HEK293T (cell line): ENCODE data around the gene BNC1.

ENCODE experiments used
- CTCF ChIA-PET: fragments of 350-600 bp; formaldehyde crosslinking; extraction: SDS; loops from one replicate; lab custom pipeline; 2021; ENCODE audit warnings: antibody characterized with exemption, inconsistent platforms; lab: Yijun Ruan, JAX
- POLR2A ChIA-PET: fragments of 350-600 bp; formaldehyde crosslinking; extraction: SDS; loops from one replicate; lab custom pipeline; 2020; ENCODE audit warnings: antibody characterized with exemption, inconsistent platforms; lab: Yijun Ruan, JAX
- DNase-seq: peaks from one replicate; pipeline ENCODE4 v3.0.0; 2012; ENCODE audit warnings: mixed read lengths; ENCODE audit errors: extremely low spot score
- ARNT ChIP-seq: fragments of 450-650 bp; IDR thresholded peaks from 2 replicates; pipeline ENCODE4 v1.6.1; 2017; ENCODE audit warnings: mild to moderate bottlenecking
- BHLHE40 ChIP-seq: fragments of 450-650 bp; IDR thresholded peaks from 2 replicates; pipeline ENCODE4 v1.6.1; 2016; ENCODE audit warnings: mild to moderate bottlenecking, moderate library complexity, borderline replicate concordance
- CTBP1 ChIP-seq: fragments of 450-650 bp; IDR thresholded peaks from 2 replicates; pipeline ENCODE4 v1.6.1; 2016; ENCODE audit warnings: borderline replicate concordance
- ELF4 ChIP-seq: fragments of 450-650 bp; IDR thresholded peaks from 2 replicates; pipeline ENCODE4 v1.6.1; 2017; ENCODE audit warnings: antibody characterized with exemption
- FOXA1 ChIP-seq: fragments of 450-650 bp; IDR thresholded peaks from 2 replicates; pipeline ENCODE4 v1.6.1; 2016; ENCODE audit warnings: mild to moderate bottlenecking
- FOXK2 ChIP-seq: fragments of 450-650 bp; IDR thresholded peaks from 2 replicates; pipeline ENCODE4 v1.6.1; 2016; ENCODE audit warnings: mild to moderate bottlenecking
- FOXM1 ChIP-seq: fragments of 450-650 bp; IDR thresholded peaks from 2 replicates; pipeline ENCODE4 v1.6.1; 2017; ENCODE audit warnings: mild to moderate bottlenecking, borderline replicate concordance
- HDGF ChIP-seq: fragments of 450-650 bp; IDR thresholded peaks from 2 replicates; pipeline ENCODE4 v1.6.1; 2017; ENCODE audit warnings: antibody characterized with exemption, borderline replicate concordance
- L3MBTL2 ChIP-seq: fragments of 450-650 bp; conservative IDR thresholded peaks from 2 replicates; pipeline ENCODE4 v1.6.1; 2016; ENCODE audit warnings: mild to moderate bottlenecking
- LEF1 ChIP-seq: fragments of 450-650 bp; IDR thresholded peaks from 2 replicates; pipeline ENCODE4 v1.6.1; 2017; ENCODE audit warnings: mild to moderate bottlenecking, borderline replicate concordance
- NFRKB ChIP-seq: fragments of 450-650 bp; IDR thresholded peaks from 2 replicates; pipeline ENCODE4 v1.6.1; 2016; ENCODE audit warnings: mild to moderate bottlenecking, moderate library complexity
- PKNOX1 ChIP-seq: fragments of 450-650 bp; IDR thresholded peaks from 2 replicates; pipeline ENCODE4 v1.6.1; 2016
- SP1 ChIP-seq: fragments of 450-650 bp; IDR thresholded peaks from 2 replicates; pipeline ENCODE4 v1.6.1; 2017
- SUZ12 ChIP-seq: fragments of 450-650 bp; IDR thresholded peaks from 2 replicates; pipeline ENCODE4 v1.6.1; 2016; ENCODE audit warnings: mild to moderate bottlenecking
- TARDBP ChIP-seq: fragments of 450-650 bp; IDR thresholded peaks from 2 replicates; pipeline ENCODE4 v1.6.1; 2016
- ZNF384 ChIP-seq: fragments of 450-650 bp; IDR thresholded peaks from 2 replicates; pipeline ENCODE4 v1.6.1; 2016

Gene BNC1

GRCh38 chr15:83290236-83290635 lies 5.8 kb upstream of the BNC1 start:
- DNase-seq = no peak
- TF ChIP-seq NFRKB (no peak), FOXM1 (no peak), TARDBP (no peak), BHLHE40 (no peak), FOXA1 (no peak)
- ChIA-PET CTCF (no interaction called here), POLR2A (no interaction called here)

GRCh38 chr15:83289160-83289559 lies 4.7 kb upstream of the BNC1 start:
- no peak for TF ChIP-seq TARDBP
- no peak for TF ChIP-seq SUZ12
- TF ChIP-seq SP1 = no peak
- TF ChIP-seq NFRKB = no peak
- no peak for TF ChIP-seq CTBP1
- no peak for TF ChIP-seq FOXM1
- CTCF ChIA-PET = no interaction called here
- no peak for DNase-seq
- POLR2A ChIA-PET = no interaction called here

DNA sequence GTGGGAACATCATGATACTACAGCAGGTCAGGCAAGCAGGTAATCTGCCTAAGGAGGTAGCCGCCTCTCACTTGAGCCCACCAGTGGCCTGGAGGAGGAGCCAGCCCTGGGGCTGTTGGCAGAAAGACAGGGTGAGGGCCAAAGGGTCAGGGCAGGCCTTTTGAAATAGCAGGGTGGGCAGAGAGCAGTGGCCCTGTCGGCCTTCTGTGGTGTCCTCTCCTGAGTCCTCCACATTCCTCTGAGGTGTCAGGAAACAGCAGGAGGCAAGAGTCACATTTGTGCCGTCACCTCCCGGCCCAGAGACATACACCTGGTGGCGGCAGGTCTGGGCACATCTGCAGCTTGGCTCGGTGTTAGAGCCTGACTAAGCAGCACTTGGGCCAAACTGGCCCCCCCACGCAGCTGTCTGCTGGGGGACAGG lies 3.9 kb upstream of the BNC1 start:
- POLR2A ChIA-PET = no interaction called here
- CTCF ChIA-PET = no interaction called here
- TF ChIP-seq LEF1 (no peak), L3MBTL2 (no peak), NFRKB (no peak), SP1 (no peak), HDGF (no peak), ELF4 (no peak), SUZ12 (no peak), CTBP1 (no peak), ARNT (no peak), PKNOX1 (no peak), ZNF384 (no peak), FOXM1 (no peak), BHLHE40 (no peak), TARDBP (no peak), FOXK2 (no peak), FOXA1 (no peak)
- no peak for DNase-seq

DNA sequence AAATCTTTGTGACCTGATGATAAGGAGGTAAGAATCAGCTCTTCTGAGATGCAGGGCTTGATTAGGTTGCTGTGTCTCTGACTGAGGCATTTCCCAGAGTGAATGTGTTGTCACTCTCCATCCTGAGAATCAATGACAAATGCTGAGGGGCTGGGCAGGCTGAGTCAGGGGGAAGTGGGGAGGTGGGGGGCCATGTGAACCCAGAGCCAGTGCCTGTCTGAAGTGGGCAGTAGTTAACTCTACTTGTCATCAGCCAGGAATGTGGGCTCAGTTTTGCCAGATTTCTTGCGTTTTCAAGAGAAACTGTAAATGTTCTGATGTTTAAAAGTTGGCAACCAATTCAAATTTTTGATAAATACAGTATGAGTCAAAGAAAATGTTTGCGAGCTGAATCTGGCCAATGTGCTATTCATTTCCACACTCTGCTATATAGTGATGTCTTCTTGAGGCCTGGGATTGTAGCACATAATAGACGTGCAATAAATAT lies 3.1 kb upstream of the BNC1 start:
- no peak for DNase-seq
- ChIA-PET CTCF (no interaction called here), POLR2A (no interaction called here)
- TF ChIP-seq FOXK2 (no peak), FOXM1 (no peak), NFRKB (no peak), ELF4 (no peak), CTBP1 (no peak), ZNF384 (no peak), L3MBTL2 (no peak), FOXA1 (no peak), TARDBP (no peak), BHLHE40 (no peak), LEF1 (no peak), SUZ12 (no peak), ARNT (no peak), HDGF (no peak), PKNOX1 (no peak), SP1 (no peak)

GRCh38 chr15:83285979-83286553 lies 1.6 kb upstream of the BNC1 start:
- ChIA-PET CTCF (no interaction called here), POLR2A (no interaction called here)
- TF ChIP-seq HDGF (no peak), CTBP1 (no peak), LEF1 (no peak), ZNF384 (no peak), FOXK2 (no peak), FOXA1 (no peak), NFRKB (no peak), ELF4 (no peak), ARNT (no peak), PKNOX1 (no peak), BHLHE40 (no peak), L3MBTL2 (no peak), SUZ12 (no peak), TARDBP (no peak), FOXM1 (no peak)
- no peak for DNase-seq

DNA sequence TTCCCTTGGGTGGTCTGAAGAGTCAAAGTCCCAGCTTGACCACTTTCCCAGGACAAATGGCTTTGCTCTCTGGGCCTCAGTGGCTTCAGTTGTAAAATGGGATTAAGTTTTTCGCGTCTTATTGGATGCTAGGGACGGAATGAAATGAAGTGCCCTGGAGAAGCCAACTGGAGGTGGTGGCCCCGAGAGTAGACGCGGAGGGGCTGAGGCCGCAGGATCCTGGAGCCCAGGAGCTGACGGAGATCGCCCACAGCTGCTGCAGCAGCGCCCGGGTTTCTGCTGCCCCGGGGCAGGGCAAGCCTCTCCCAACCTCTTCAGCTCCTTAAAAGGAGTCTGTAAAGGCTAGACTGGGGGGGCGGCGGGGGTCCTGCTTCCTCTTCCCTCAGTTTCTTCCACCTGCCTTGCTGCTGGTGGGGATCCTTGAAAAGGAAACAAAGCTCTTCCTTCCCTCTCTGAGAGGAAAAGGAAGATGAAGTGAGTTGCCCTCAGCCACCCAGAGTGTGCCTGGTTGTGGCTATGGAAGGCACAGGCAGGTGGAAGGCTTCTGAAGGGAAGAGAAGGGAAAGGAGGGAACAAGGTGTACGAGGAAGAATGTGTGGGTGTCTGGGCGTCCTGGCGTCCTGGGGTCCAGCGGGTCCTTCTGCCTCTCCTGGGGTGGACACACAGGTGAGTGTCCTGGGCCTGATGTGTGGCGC lies 967 bp upstream of the BNC1 start:
- ChIA-PET POLR2A (no interaction called here), CTCF (no interaction called here)
- TF ChIP-seq L3MBTL2 (no peak), PKNOX1 (no peak), HDGF (no peak), ARNT (no peak), LEF1 (no peak), ELF4 (no peak), NFRKB (no peak), ZNF384 (no peak), CTBP1 (no peak), FOXK2 (no peak), SUZ12 (no peak), FOXM1 (no peak), TARDBP (no peak), SP1 (no peak)
- no peak for DNase-seq
